A673 (cell line): ENCODE results near the gene MAPK11. TPM values are rescaled to one million over a fixed set of nuclear protein-coding genes. Genes with fewer than 3 reads are reported as not detected.

Source experiments
- BruUV-seq: library from RNA; stranded (reverse); fragments of 400-500 nt; replicated peaks from 2 replicates; lab custom pipeline; 2021; lab: Mats Ljungman, UMichigan
- CTCF ChIA-PET: fragments of 300-600 bp; sonication (Branson Sonifier 250); formaldehyde crosslinking; loops from one replicate; lab custom pipeline; 2022; ENCODE audit warnings: antibody characterized with exemption; lab: Charles Lee
- POLR2A ChIA-PET: fragments of 300-600 bp; sonication (Branson Sonifier 250); formaldehyde crosslinking; loops from one replicate; lab custom pipeline; 2022; ENCODE audit warnings: antibody characterized with exemption; ENCODE audit not compliant: low non-redundant PET; lab: Charles Lee
- DNase-seq: peaks from one replicate; pipeline ENCODE4 v3.0.0-alpha.2; 2015; ENCODE audit warnings: low spot score
- H3K27ac ChIP-seq: fragments of 200-600 bp; sonication (generic); 2 replicates; pipeline ENCODE4 v1.5.1; 2016; ENCODE audit warnings: mixed run types, low read depth, mild to moderate bottlenecking, mixed read lengths, antibody characterized with exemption, low read length; ENCODE audit not compliant: poor library complexity, severe bottlenecking
- H3K27me3 ChIP-seq: fragments of 200-600 bp; sonication (generic); replicated peaks from 2 replicates; pipeline ENCODE4 v1.6.1; 2017; ENCODE audit warnings: mixed run types, low read depth, mild to moderate bottlenecking, mixed read lengths, antibody characterized with exemption, low read length; ENCODE audit not compliant: insufficient read depth, poor library complexity
- H3K36me3 ChIP-seq: fragments of 200-600 bp; sonication (generic); 2 replicates; pipeline ENCODE4 v1.6.1; 2016; ENCODE audit warnings: mixed run types, mild to moderate bottlenecking, mixed read lengths, antibody characterized with exemption, low read length; ENCODE audit not compliant: insufficient read depth, poor library complexity, severe bottlenecking
- H3K4me1 ChIP-seq: fragments of 200-600 bp; sonication (generic); 2 replicates; pipeline ENCODE4 v1.6.1; 2017; ENCODE audit warnings: mixed run types, mild to moderate bottlenecking, mixed read lengths, antibody characterized with exemption, low read length; ENCODE audit not compliant: insufficient read depth, poor library complexity, severe bottlenecking
- H3K4me3 ChIP-seq: fragments of 200-600 bp; sonication (generic); 2 replicates; pipeline ENCODE4 v1.5.1; 2016; ENCODE audit warnings: low read depth, mixed run types, mild to moderate bottlenecking, mixed read lengths, low read length; ENCODE audit not compliant: poor library complexity, severe bottlenecking
- H3K9me3 ChIP-seq: fragments of 200-600 bp; sonication (generic); 2 replicates; pipeline ENCODE4 v1.6.1; 2016; ENCODE audit warnings: mixed run types, low read depth, mild to moderate bottlenecking, mixed read lengths, antibody characterized with exemption, low read length; ENCODE audit not compliant: poor library complexity, severe bottlenecking
- CTCF ChIP-seq: fragments of 300-800, 200-600 bp; sonication (generic); conservative IDR thresholded peaks from 2 replicates; pipeline ENCODE4 v1.5.1; 2017; ENCODE audit warnings: low read depth, mild to moderate bottlenecking, antibody characterized with exemption, low read length, moderate library complexity, mixed read lengths
- EZH2 ChIP-seq: fragments of 200-600 bp; sonication (generic); IDR thresholded peaks from 2 replicates; pipeline ENCODE4 v1.6.1; 2017; ENCODE audit warnings: borderline replicate concordance, low read depth, mild to moderate bottlenecking, mixed read lengths, antibody characterized with exemption, low read length; ENCODE audit not compliant: poor library complexity, severe bottlenecking
- intact Hi-C: fragments of 100-400 bp; cut with micrococcal nuclease; formaldehyde crosslinking; loops from one replicate; pipeline ENCODE4 v1.10.0; 2022; ENCODE audit not compliant: unreplicated experiment
- total RNA-seq: library from RNA; stranded (reverse); gene quantifications from 2 replicates; pipeline ENCODE4 v1.2.3, GENCODE V29; 2021

MAPK11 gene
- total RNA-seq, 1 experiment from 2014 or later: 5.4 TPM

- Histone ChIP-seq H3K4me1 (peaks cover 14% of the 10 kb centered on the region), H3K9me3 (no peaks in the 10 kb centered on the region), H3K27ac (no peak overlapping the region), H3K4me3 (no peak overlapping the region), H3K27me3 (no peaks in the 10 kb centered on the region), H3K36me3 (peaks cover 57% of the 10 kb centered on the region)
- POLR2A ChIA-PET: no interaction called here
- no peak for DNase-seq
- BruUV-seq: no TSS peak
- intact Hi-C loops: no loop called here
- CTCF ChIA-PET: no interaction called here
- TF ChIP-seq EZH2 (no peak), CTCF (no peak)
Measured at GRCh38 chr22:50222508-50222907, 47.7 kb downstream of the MAPK11 start.

- DNase-seq: no peak
- POLR2A ChIA-PET: no interaction called here
- no peaks in the 10 kb centered on the region for H3K27me3 ChIP-seq
- no peak overlapping the region for H3K4me3 ChIP-seq
- H3K4me1 ChIP-seq: peaks cover 14% of the 10 kb centered on the region
- no peak overlapping the region for H3K27ac ChIP-seq
- no TSS peak for BruUV-seq
- CTCF ChIA-PET: no interaction called here
- intact Hi-C loops: no loop called here
- peaks cover 64% of the 10 kb centered on the region for H3K36me3 ChIP-seq
- TF ChIP-seq EZH2 (no peak), CTCF (0 out of 2 replicates have a peak, but pooled peaks have one; percentile 28)
- H3K9me3 ChIP-seq: no peaks in the 10 kb centered on the region
Measured at GRCh38 chr22:50221410-50222300, 48.5 kb downstream of the MAPK11 start.

- ChIA-PET CTCF (no interaction called here), POLR2A (no interaction called here)
- peaks cover 72% of the 10 kb centered on the region for H3K36me3 ChIP-seq
- no peaks in the 10 kb centered on the region for H3K9me3 ChIP-seq
- H3K4me3 ChIP-seq: no peak overlapping the region
- peaks cover 14% of the 10 kb centered on the region for H3K4me1 ChIP-seq
- H3K27ac ChIP-seq: no peak overlapping the region
- no peaks in the 10 kb centered on the region for H3K27me3 ChIP-seq
- no peak for DNase-seq
- no TSS peak for BruUV-seq
- no peak for TF ChIP-seq EZH2
- TF ChIP-seq CTCF: no peak
- intact Hi-C loops: no loop called here
Measured at GRCh38 chr22:50220603-50221409, 49.4 kb downstream of the MAPK11 start.
